GM21737 (cell line): ENCODE data around the gene CST2.
"Not testable (repeated sequence)": the region's sequence is repeated elsewhere in the genome, so short reads cannot be mapped to it uniquely, and the experiment has no call there.

Source experiments
- ATAC-seq: cut with Tn5 transposase; IDR thresholded peaks from one replicate; pipeline ENCODE4 v1.9.1; 2021; ENCODE audit warnings: mild to moderate bottlenecking, moderate library complexity; ENCODE audit not compliant: unreplicated experiment

Gene CST2, protein sequence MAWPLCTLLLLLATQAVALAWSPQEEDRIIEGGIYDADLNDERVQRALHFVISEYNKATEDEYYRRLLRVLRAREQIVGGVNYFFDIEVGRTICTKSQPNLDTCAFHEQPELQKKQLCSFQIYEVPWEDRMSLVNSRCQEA

DNA sequence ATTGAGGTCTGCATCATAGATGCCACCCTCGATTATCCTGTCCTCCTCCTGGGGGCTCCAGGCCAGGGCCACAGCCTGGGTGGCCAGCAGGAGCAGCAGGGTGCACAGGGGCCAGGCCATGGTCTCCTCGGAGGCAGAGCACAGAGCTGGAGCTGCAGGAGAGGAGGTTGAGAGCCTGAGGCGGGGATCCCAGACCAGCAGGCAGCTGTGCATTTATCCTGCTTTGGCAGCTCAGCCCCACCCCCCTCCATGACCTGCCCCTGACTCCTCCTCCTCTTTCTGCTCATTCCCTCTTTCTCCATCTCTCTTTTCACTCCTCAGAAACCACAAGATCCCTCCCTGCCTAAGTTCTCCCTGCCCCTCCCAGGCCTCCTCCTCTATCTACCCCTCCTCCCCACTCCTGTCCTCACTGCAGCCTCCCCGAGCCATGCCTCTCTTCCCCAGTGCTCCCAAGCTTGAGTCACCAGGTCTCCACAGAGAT lies at the start of gene CST2:
CST2 (minus strand) TSS at position 189 of the 481 bp plus-strand sequence; CDS start at position 120, 69 bp downstream.
- no peak for ATAC-seq

DNA sequence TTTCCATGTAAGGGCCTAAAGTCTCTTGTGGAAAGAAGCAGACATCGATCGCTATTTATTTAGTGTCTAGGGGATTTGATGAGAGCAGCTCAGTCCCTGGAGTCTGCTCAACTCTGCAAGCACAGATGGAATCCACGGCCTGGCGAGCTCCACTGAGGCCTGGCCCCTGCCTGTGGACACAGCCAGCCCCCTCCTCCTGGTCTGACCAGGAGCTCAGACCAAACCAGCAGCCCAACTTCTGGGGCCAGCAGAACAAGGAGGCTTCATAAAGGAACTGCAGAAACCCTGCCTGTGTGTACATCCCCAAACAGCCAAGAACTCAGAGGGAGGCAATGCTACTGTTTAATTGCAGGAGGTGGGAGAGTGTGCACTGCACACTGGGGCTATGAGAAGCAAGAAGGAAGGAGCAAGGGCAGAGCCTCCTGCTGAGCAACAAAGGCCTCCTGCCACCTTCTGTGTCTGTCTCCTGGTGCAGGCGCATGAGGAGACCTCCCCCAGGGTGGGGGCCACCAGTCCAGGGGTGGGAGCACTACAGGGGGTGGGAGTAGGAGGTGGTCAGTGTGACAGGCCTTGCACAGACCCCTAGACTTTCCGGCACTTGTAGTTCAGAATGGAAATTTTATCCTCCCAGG lies 49.2 kb upstream of the CST2 start:
- ATAC-seq, result no peak

DNA sequence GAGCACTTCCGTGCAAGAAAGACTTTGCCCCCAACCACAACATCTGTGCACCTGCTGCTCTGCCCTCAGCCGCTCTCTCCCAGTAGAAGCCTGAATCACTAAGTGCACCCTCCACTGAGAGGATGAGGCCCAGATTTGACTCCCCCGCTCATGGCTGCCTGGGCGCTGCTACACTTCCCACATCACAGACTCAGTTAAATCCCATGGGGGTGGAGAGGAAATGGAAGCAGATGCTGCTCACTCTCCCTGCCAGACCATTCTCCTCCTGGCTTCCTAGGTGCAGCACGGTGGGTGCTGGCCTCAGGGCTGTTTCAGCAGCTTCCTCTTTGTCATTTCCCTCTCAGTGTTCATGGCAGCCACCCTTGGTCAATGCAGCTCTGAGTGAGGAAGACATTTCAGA lies 48.2 kb upstream of the CST2 start:
- ATAC-seq, result no peak

DNA sequence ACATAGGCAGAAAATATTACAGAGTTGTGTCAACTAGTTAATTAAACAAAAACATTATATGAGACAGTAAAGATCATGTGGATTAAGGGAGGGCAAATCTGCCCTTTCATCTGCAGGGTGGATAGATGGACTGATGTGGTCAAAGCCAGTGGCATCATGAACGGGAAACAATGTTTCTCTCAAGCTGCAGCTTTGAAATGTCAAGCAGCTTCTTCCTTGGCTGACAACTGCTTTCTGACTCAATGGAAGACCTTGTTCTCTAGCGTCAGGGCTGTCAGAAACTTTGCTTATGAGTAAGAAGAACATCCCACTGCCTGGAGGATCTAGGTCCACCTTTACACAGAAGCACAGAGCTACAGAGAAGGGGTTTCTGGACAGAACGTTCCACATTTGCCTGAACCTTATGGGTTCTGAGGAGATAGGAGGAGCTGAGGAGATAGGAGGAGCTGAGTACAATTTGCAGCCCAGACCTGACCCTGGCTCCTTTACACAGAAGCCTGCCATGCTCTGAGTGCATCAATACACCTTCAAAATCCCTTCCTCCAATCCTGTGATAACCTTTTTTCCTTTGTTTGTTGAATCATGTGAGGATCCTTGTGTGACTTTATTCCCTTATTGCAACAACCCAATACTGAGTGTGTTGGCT lies 47.0 kb upstream of the CST2 start:
- ATAC-seq, result no peak

DNA sequence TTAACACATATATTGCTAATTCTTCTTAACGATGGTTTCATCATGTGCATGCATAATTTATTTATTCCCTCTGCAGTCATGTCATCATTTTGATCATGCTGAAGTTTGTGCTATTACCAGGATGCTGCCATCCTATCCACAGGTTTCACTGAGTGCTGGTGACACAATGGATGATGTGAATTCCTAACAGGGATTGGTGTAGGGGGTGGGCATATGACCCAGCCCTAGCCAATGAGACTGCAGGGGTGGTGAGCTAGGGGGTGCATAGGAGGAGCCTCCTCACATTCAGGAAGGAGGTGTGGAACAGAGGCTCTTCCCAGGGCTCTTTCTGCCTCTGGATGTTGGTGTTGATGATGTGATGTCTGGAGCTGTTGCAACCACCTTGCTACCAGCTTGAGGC lies 45.5 kb upstream of the CST2 start:
- ATAC-seq, result no peak

DNA sequence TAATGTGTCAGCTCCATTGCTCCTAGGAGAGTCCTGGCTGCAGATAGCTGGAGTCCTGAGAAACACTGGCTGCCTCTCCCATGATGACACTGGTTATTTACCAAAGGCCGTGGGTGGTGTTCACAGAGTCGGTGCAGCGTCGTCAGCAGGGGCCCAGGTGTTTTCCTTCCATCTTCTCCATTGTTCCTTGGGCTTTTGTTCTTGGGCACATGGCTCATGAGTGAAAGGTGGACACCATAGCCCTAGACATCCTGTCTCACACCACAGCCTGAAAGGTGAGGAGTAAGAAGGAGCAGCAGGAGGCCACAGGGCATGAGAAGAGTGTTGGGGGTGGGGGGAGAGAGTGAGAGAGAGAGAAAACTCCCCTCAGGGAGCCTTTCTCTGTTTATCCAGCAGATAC lies 43.9 kb upstream of the CST2 start:
- no peak for ATAC-seq

DNA sequence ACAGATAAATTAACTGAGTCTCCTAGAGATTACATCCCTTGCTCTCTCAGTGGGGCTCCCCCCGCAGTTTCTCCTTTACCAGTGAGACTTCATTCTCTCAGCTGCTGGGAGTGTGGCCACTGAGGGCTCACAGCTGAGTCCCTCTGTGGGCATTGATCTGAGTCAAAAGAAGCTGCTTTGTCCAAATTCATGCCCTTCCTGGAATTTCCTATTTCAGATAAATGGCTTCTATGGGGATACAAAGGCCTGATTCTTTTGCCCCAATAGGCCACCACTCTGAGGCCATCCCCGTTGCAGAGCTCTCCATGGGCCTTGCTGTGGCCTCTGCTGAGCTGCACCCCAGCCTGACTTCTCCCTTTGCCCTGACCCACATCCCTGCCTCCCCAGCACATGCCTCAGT lies 43.0 kb upstream of the CST2 start:
- no peak for ATAC-seq

DNA sequence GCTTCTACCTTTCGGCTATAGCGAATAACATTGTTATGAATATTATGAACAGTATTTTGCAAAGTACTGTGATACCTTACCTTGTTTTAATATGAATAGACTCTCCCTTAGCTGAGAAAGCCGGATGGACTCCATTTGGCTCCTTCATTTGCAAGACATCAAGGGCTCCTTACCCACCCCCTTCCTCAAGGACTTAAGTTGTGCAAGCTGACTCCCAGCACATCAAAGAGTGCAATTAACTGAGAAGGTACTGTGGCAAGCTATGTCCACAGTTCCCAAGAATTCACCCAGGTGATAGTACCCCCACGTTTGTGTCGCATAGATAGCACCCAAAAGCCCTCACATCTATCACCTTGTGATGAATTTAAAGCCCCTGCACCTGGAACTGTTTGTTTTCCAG lies 41.8 kb upstream of the CST2 start:
- no peak for ATAC-seq

DNA sequence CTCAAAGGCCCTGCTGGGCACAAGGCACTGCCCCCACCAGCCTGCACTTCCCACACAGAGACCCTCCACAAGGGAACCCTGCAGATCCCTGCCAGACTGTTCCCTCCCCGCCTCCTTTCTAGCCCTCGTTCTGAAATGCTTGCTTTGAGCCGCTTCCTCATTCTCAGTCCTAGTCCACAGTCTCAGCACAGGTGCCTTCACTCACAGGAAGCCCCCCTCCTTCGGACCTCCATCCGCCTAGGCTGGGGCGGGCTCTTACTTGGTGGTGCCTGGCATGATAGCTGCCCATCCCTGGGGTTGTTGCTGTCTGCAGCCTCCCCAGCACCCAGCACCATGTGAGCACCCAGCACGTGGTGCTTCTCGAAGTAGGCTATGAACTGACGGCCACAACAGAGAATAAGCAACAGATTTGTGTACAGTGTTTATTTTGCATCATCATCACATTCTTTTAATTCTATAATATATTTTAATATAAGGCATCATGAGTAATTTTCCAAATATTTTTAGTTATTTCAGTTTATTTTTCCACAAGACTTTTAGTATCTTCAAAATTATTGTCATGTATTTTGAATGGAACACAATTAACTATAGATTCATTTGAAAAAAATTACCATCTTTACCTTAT lies 40.7 kb upstream of the CST2 start:
- ATAC-seq, result no peak

DNA sequence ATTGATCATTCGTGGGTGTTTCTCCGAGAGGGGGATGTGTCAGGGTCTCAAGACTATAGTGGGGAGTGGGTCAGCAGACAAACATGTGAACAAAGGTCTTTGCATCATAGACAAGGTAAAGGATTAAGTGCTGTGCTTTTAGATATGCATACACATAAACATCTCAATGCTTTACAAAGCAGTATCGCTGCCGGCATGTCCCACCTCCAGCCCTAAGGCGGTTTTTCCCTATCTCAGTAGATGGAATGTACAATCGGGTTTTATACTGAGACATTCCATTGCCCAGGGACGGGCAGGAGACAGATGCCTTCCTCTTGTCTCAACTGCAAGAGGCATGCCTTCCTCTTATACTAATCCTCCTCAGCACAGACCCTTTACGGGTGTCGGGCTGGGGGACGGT lies 34.2 kb upstream of the CST2 start:
- ATAC-seq, result not testable (repeated sequence)

DNA sequence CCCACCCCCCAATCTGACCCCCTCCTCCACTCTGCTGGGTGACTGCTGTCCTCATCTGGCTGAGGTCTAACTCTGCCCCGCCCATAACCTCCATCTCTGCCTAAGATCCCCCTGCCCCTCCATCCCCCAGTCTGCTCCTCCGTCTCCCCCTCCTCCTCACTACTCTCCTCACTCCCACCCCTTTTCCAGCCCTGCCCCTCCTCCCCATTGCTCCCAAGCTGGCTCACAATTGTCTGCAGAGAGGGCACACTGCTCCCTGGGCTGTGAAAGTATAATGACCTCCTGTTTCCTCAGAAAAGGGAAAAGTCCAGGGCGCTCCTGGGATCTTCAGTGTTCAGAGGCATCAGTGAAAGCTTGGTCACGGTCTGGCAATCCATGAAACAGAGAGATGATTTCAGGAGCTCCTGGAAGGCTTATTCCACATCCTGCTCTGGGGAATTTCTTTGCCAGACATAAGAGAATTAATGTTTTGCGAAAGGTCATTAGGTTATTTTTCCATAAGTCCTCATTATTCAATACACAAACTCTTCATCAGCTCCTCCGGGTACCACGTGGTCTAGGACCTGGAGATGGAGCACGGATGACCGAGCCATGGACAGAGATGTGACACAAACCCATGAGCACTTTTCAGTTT lies 31.6 kb upstream of the CST2 start:
- ATAC-seq, result no peak

DNA sequence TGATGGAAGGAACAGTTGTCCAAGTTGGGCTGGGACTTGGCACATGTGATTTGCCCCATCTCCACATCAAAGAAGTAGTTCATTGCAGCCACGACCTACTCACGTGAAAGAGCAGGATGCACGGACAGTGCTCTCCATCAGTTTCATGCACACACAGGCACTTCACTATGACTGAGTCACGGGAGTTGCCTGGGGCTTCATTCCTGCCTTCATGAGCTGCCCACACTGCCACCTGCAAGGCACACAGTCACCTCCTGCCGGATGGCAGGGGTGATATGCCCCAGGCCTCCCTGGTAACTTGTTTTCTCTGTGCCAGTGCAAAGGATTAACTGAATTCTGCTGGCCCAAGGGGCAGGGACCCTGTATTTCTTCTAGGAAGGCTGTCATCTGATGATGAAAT lies 30.2 kb upstream of the CST2 start:
- ATAC-seq, result no peak

DNA sequence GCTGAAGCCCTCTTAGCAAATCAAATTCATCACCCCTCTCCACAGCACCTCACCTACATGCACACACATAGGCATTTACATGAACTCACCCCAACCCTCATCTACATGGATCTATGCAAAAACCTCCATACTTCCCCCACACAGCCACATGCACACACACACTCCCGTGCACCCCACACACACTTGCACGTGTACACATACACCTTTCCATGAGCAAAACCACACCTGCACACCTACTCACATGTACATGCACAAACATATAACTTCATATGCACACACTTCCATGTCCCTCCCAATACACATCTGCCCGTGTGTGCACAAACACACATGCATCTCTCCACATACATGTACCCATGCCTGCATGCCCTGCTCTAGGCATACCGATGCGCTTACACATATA lies 29.7 kb upstream of the CST2 start:
- no peak for ATAC-seq

DNA sequence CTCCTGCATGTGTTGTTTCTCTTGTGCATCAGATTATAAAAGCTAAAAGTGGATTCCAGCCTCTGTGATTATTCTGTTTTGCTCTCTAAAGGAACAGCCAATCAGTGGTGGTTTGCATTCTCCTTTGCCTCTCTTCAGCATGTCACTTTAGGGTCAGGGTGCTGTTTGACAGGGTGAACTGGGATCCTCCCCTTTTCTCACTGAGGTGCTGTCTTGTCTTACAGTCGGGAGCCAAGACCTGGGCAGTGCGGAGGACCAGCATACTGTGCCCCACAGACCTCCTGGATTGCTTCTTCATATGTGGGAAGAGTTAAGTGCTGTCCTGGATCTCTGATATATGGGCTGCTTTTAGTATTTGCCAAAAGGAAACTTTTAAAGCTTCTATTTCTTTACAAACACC lies 15.2 kb upstream of the CST2 start:
- ATAC-seq, result no peak

DNA sequence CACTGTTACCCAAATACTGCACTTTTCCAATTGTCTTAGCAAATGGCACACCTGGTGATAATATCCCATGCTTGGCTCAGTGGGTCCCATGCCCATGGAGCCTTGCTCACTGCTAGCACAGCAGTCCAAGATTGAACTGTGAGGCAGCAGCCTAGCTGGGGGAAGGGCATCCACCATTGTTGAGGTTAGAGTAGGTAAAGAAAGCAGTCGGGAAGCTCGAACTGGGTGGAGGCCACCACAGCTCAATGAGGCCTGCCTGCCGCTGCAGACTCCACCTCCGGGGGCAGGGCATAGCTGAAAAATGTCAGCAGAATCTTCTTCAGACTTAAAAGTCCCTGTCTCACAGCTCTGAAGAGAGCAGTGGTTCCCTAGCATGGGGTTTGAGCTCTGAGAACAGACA lies 9.2 kb upstream of the CST2 start:
- ATAC-seq, result no peak

DNA sequence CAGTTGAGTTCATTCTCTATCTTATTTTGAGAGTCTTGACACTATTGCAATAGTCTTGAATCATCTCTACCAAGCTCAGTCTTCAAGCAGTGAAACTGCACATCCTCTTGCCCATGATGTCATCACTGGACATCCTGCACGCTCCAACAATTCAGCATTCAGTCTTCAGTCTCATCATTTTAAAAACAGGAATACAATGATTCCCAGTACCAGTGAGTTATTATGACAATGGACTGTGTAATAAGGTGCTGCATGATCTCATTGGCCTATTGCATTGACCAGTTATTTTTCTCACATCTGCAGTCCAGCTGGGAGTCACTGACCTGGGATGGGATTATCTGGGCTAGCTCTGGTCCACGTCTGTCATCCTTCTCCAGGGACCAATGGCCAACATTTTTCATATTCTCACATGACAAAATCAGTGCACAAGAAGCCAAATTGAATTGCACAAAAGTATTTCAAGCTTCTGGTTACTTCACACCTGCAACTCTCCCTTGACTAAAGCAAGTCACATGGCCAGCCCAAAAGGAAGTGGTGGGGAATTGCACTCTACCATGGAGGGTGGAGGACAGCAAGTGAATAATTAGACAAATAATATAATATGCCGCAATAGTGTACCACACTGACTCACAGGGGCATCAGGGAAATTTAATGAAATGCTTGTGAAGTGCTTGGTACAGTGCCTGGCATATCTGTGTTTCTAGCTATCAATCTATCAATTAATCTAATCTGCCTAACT lies 6.4 kb upstream of the CST2 start:
- no peak for ATAC-seq

DNA sequence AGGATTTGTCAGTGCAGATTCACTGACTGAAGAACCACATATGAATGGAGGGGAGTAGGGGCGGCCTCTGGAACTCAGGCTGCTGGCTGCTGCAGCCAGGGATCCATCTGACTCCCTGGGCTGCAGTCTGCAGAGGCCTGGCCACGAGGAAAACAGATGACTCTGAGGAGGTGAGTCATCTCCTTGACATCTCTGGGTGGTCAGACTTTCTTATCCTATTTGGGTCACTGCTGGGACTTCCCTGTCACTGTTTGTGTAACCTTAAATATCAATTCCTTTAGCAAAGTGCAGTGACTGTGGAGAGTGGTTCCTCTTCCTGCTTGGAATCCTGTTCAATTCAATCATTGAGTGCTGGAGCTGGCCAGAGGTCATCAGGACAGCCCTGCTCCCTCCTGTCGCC lies 5.4 kb upstream of the CST2 start:
- ATAC-seq, result not testable (repeated sequence)

DNA sequence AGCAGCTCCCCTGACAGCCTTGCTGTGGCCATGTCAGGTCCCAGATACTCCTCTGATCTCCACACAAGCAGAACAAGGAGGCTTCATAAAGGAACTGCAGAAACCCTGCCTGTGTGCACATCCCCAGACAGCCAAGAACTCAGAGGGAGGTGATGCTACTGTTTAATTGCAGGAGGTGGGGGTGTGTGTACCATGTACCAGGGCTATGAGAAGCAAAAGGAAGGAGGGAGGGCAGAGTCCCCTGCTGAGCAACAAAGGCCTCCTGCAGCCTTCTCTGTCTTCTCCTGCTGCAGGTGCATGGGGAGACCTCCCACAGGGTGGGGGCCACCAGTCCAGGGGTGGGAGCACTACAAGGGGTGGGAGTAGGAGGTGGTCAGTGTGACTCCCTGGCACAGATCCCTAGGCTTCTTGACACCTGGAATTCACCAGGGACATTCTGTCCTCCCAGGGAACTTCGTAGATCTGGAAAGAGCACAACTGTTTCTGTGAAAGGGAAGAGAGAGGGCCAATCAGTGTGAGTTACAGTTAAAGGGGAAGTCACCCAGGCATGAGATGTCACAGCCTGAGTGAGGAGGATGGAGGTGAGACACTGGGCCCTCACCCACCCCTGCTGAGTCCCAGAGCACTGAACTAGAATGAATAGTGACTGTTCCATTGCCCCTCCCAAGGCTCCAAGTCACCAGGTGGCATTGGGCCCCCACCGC lies 2.8 kb downstream of the CST2 start:
- no peak for ATAC-seq

DNA sequence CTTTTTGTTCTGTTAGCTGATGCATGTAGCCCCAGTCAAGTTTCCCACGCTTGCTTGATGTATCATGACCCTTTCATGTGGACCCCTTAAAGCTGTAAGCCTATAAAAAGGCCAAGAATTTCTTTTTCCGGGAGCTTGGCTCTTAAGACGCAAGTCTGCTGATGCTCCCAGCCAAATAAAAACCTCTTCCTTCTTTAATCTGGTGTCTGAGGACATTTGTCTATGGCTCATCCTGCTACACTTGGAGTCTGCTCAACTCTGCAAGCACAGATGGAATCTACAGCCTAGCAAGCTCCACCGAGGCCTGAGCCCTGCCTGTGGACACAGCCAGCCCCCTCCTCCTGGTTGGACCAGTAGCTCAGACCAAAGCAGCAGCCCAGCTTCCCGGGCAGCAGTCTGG lies 3.4 kb downstream of the CST2 start:
- ATAC-seq, result no peak

DNA sequence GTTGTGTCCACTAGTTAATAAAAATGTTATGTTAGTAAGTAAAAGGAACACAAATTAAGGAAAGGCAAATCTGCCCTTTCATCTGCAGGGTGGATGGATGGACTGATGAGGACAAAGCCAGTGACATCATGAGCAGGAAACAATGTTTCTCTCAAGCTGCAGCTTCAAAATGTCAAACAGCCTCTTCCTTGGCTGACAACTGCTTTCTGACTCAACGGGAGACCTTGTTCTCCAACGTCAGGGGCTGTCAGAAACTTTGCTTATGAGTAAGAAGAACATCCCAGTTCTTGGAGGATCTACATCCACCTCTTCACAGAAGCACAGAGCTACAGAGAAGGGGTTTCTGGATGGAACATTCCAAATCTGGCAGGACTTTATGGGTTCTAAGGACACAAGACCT lies 6.0 kb downstream of the CST2 start:
- ATAC-seq, result no peak
